Tibial artery (tissue), 4 donors: ENCODE results near the gene CADPS2.
A peak's percentile ranks its signal among the peaks of the same experiment; 100 is the strongest.

Experiments used
- DNase-seq, 2 donors: peaks; one replicate each; pipeline ENCODE4 v3.0.0-alpha.2; 2019
- H3K27ac ChIP-seq, 2 donors: fragments of 200-600 bp; sonication (generic) in 1 of 2; 1 replicate in 1 of 2; 2 replicates in 1 of 2; pipeline ENCODE4 v1.5.1; 2018 to 2019; ENCODE audit warnings: mild to moderate bottlenecking in 1 of 2
- H3K27me3 ChIP-seq, 2 donors: fragments of 200-600 bp; sonication (generic) in 1 of 2; one replicate each; pipeline versions ENCODE4 v1.5.1 to v1.6.0; 2016 to 2019
- H3K36me3 ChIP-seq, 3 donors: fragments of 200-600 bp; sonication (generic) in 2 of 3; one replicate each; pipeline ENCODE4 v1.5.1; 2016 to 2019; ENCODE audit warnings: mild to moderate bottlenecking in 2 of 3
- H3K4me1 ChIP-seq, 4 donors: fragments of 200-600 bp; sonication (generic) in 2 of 4; 1 replicate in 3 of 4; 2 replicates in 1 of 4; pipeline ENCODE4 v1.5.1; 2016 to 2019
- H3K4me3 ChIP-seq, 2 donors: fragments of 200-600 bp; sonication (generic) in 1 of 2; 1 replicate in 1 of 2; 2 replicates in 1 of 2; pipeline ENCODE4 v1.5.1; 2018 to 2019; ENCODE audit warnings: mild to moderate bottlenecking in 2 of 2
- H3K9me3 ChIP-seq, 3 donors: fragments of 200-600 bp; sonication (generic) in 1 of 3; one replicate each; pipeline ENCODE4 v1.5.1; 2016 to 2019
- CTCF ChIP-seq, 2 experiments: fragments of 200-600 bp in 1 of 2; fragments of 450-650 bp in 1 of 2; IDR thresholded peaks; one replicate each; pipeline ENCODE4 v1.5.1; 2017 to 2019; ENCODE audit warnings: antibody characterized with exemption in 2 of 2, mild to moderate bottlenecking in 1 of 2, moderate library complexity in 1 of 2
- intact Hi-C: fragments of 100-400 bp; cut with DNase I; formaldehyde crosslinking; loops from one replicate; pipeline ENCODE4 v1.15.0; 2023; ENCODE audit warnings: low total_unique reads

CADPS2 gene

GRCh38 chr7:122532406-122533269, 353.6 kb downstream of the CADPS2 start:
- Histone ChIP-seq H3K27me3 (no peaks in the 10 kb centered on the region), H3K9me3 (no peaks in the 10 kb centered on the region), H3K36me3 (no peaks in the 10 kb centered on the region), H3K4me1 (no peaks in the 10 kb centered on the region), H3K4me3 (no peak overlapping the region), H3K27ac (no peak overlapping the region)
- intact Hi-C loops, result no loop called here
- peak in 1 of 2 experiments; percentile 25 for TF ChIP-seq CTCF (IDR thresholded peaks at IDR 0.05)
- DNase-seq, result no peak

- no peaks in the 10 kb centered on the region for H3K27me3 ChIP-seq
- no peaks in the 10 kb centered on the region for H3K9me3 ChIP-seq
- H3K27ac ChIP-seq, result no peak overlapping the region
- DNase-seq, result no peak
- no peaks in the 10 kb centered on the region for H3K4me1 ChIP-seq
- no peak overlapping the region for H3K4me3 ChIP-seq
- no peaks in the 10 kb centered on the region for H3K36me3 ChIP-seq
- intact Hi-C loops, result loop anchor here (10.0 kb wide), 1 partner anchor 304 kb away; no protein-coding TSS in a partner anchor
- peak; percentile 45 for TF ChIP-seq CTCF (IDR thresholded peaks at IDR 0.05)
Observed at GRCh38 chr7:122528879-122529481, 357.3 kb downstream of the CADPS2 start.

GRCh38 chr7:122525355-122525754, 360.9 kb downstream of the CADPS2 start:
- Histone ChIP-seq H3K36me3 (no peaks in the 10 kb centered on the region), H3K4me1 (no peaks in the 10 kb centered on the region), H3K9me3 (no peaks in the 10 kb centered on the region), H3K4me3 (no peak overlapping the region), H3K27me3 (no peaks in the 10 kb centered on the region), H3K27ac (no peak overlapping the region)
- TF ChIP-seq CTCF (IDR thresholded peaks at IDR 0.05), result no peak
- DNase-seq, result no peak
- intact Hi-C loops, result loop anchor here (10.0 kb wide), 1 partner anchor 301 kb away; no protein-coding TSS in a partner anchor

GRCh38 chr7:122521767-122522166, 364.5 kb downstream of the CADPS2 start:
- Histone ChIP-seq H3K9me3 (no peaks in the 10 kb centered on the region), H3K27ac (no peak overlapping the region), H3K27me3 (no peaks in the 10 kb centered on the region), H3K4me3 (no peak overlapping the region), H3K36me3 (no peaks in the 10 kb centered on the region), H3K4me1 (no peaks in the 10 kb centered on the region)
- intact Hi-C loops, result loop anchor here (10.0 kb wide), 1 partner anchor 297 kb away; no protein-coding TSS in a partner anchor
- no peak for TF ChIP-seq CTCF (IDR thresholded peaks at IDR 0.05)
- DNase-seq, result no peak

- intact Hi-C loops, result loop anchor here (10.0 kb wide), 1 partner anchor 296 kb away; no protein-coding TSS in a partner anchor
- Histone ChIP-seq H3K4me1 (no peaks in the 10 kb centered on the region), H3K27ac (no peak overlapping the region), H3K27me3 (no peaks in the 10 kb centered on the region), H3K4me3 (no peak overlapping the region), H3K9me3 (no peaks in the 10 kb centered on the region), H3K36me3 (no peaks in the 10 kb centered on the region)
- DNase-seq, result no peak
- TF ChIP-seq CTCF (IDR thresholded peaks at IDR 0.05), result no peak
Observed at GRCh38 chr7:122520971-122521555, 365.2 kb downstream of the CADPS2 start.
